Uterus (tissue), 4 donors: ENCODE data around the gene PTPRD. TPM values are rescaled to one million over a fixed set of nuclear protein-coding genes. Genes with fewer than 3 reads are reported as not detected.

ENCODE experiments used
- DNase-seq, 2 donors: peaks; one replicate each; pipeline ENCODE4 v3.0.0-alpha.2; 2019 to 2020
- H3K27ac ChIP-seq, 2 donors: fragments of 200-600 bp; sonication (generic); 1 replicate in 1 of 2; 2 replicates in 1 of 2; pipeline ENCODE4 v1.5.1; 2016 to 2018
- H3K27me3 ChIP-seq, 2 donors: fragments of 200-600 bp; sonication (generic); one replicate each; pipeline ENCODE4 v1.5.1; 2018 to 2019; ENCODE audit warnings: control low read depth in 1 of 2
- H3K36me3 ChIP-seq, 2 donors: fragments of 200-600 bp; sonication (generic); one replicate each; pipeline ENCODE4 v1.5.1; 2019; ENCODE audit warnings: control low read depth in 1 of 2
- H3K4me1 ChIP-seq, 2 donors: fragments of 200-600 bp; sonication (generic); one replicate each; pipeline ENCODE4 v1.5.1; 2018 to 2019; ENCODE audit warnings: control low read depth in 1 of 2
- H3K4me3 ChIP-seq, 2 donors: fragments of 200-600 bp; sonication (generic); 1 replicate in 1 of 2; 2 replicates in 1 of 2; pipeline ENCODE4 v1.5.1; 2018 to 2019; ENCODE audit warnings: mild to moderate bottlenecking in 1 of 2
- H3K9me3 ChIP-seq, 2 donors: fragments of 200-600 bp; sonication (generic); one replicate each; pipeline ENCODE4 v1.5.1; 2019; ENCODE audit warnings: control low read depth in 1 of 2
- CTCF ChIP-seq, 4 experiments: fragments of 200-600 bp in 2 of 4; fragments of 450-650 bp in 2 of 4; sonication (generic) in 2 of 4; IDR thresholded peaks; one replicate each; pipeline ENCODE4 v1.5.1; 2016 to 2019; ENCODE audit warnings: antibody characterized with exemption in 4 of 4, mild to moderate bottlenecking in 2 of 4, moderate library complexity in 1 of 4
- POLR2A ChIP-seq, 2 donors: fragments of 450-650 bp; IDR thresholded peaks; one replicate each; pipeline ENCODE4 v1.6.1; 2016; ENCODE audit warnings: antibody characterized with exemption in 2 of 2, mild to moderate bottlenecking in 1 of 2, moderate library complexity in 1 of 2
- intact Hi-C: fragments of 100-400 bp; cut with DNase I; formaldehyde crosslinking; loops from one replicate; pipeline ENCODE4 v1.15.1; 2023; ENCODE audit warnings: low total_unique reads
- total RNA-seq, 4 donors: library from RNA; depleted of rRNA in 3 of 4; stranded (reverse); fragments of >200 nt in 3 of 4; gene quantifications; one replicate each; pipeline versions ENCODE4 v1.1.0 to v1.2.4, GENCODE V29; 2014 to 2023
- donor health status: DM: yes; HTN: yes; CAD: no.

Gene PTPRD
- total RNA-seq, 4 donors from 2014 or later = 1.2 to 136 (median 26.4) TPM

- H3K27me3 ChIP-seq = no peaks in the 10 kb centered on the region
- no peaks in the 10 kb centered on the region for H3K9me3 ChIP-seq
- no peaks in the 10 kb centered on the region for H3K36me3 ChIP-seq
- intact Hi-C loops = no loop called here
- TF ChIP-seq CTCF (IDR thresholded peaks at IDR 0.05) = no peak
- no peak overlapping the region for H3K4me3 ChIP-seq
- H3K27ac ChIP-seq = no peak overlapping the region
- no peaks in the 10 kb centered on the region for H3K4me1 ChIP-seq
- DNase-seq = no peak
Measured at GRCh38 chr9:8351436-8351835, 2261.4 kb downstream of the PTPRD start.

- no peaks in the 10 kb centered on the region for H3K27me3 ChIP-seq
- DNase-seq = no peak
- no peak overlapping the region for H3K4me3 ChIP-seq
- TF ChIP-seq CTCF (IDR thresholded peaks at IDR 0.05) (no peak), POLR2A (IDR thresholded peaks at IDR 0.05) (no peak)
- intact Hi-C loops = no loop called here
- H3K9me3 ChIP-seq = no peaks in the 10 kb centered on the region
- no peaks in the 10 kb centered on the region for H3K4me1 ChIP-seq
- no peaks in the 10 kb centered on the region for H3K36me3 ChIP-seq
- H3K27ac ChIP-seq = no peak overlapping the region
Measured at GRCh38 chr9:8349901-8350300, 2262.9 kb downstream of the PTPRD start.

GRCh38 chr9:8349376-8349775 is 2263.4 kb downstream of the PTPRD start:
- no peak overlapping the region for H3K27ac ChIP-seq
- TF ChIP-seq POLR2A (IDR thresholded peaks at IDR 0.05) = no peak
- TF ChIP-seq CTCF (IDR thresholded peaks at IDR 0.05) = no peak
- no peaks in the 10 kb centered on the region for H3K36me3 ChIP-seq
- no peak overlapping the region for H3K4me3 ChIP-seq
- no peaks in the 10 kb centered on the region for H3K27me3 ChIP-seq
- no peaks in the 10 kb centered on the region for H3K4me1 ChIP-seq
- DNase-seq = no peak
- intact Hi-C loops = no loop called here
- no peaks in the 10 kb centered on the region for H3K9me3 ChIP-seq

- no peaks in the 10 kb centered on the region for H3K4me1 ChIP-seq
- no peak for TF ChIP-seq POLR2A (IDR thresholded peaks at IDR 0.05)
- no peak for TF ChIP-seq CTCF (IDR thresholded peaks at IDR 0.05)
- intact Hi-C loops = no loop called here
Measured at GRCh38 chr9:8348756-8349155, 2264.0 kb downstream of the PTPRD start.

GRCh38 chr9:8346296-8346695 is 2266.5 kb downstream of the PTPRD start:
- Histone ChIP-seq H3K27me3 (no peaks in the 10 kb centered on the region), H3K27ac (no peak overlapping the region), H3K4me1 (no peaks in the 10 kb centered on the region), H3K36me3 (no peaks in the 10 kb centered on the region), H3K9me3 (no peaks in the 10 kb centered on the region), H3K4me3 (no peak overlapping the region)
- DNase-seq = no peak
- intact Hi-C loops = no loop called here
- no peak for TF ChIP-seq POLR2A (IDR thresholded peaks at IDR 0.05)
- no peak for TF ChIP-seq CTCF (IDR thresholded peaks at IDR 0.05)

More at GRCh38 chr9:8348756-8349155, 2264.0 kb downstream of the PTPRD start:
- no peak overlapping the region for H3K4me3 ChIP-seq
- DNase-seq = no peak
- no peaks in the 10 kb centered on the region for H3K27me3 ChIP-seq
- no peak overlapping the region for H3K27ac ChIP-seq
- H3K36me3 ChIP-seq = no peaks in the 10 kb centered on the region
- no peaks in the 10 kb centered on the region for H3K9me3 ChIP-seq
